ENCODE data around the gene PTRHD1. TPM values are rescaled to one million over a fixed set of nuclear protein-coding genes. Genes with fewer than 3 reads are reported as not detected.

Gene PTRHD1
- total and polyA plus RNA-seq, 10 of the 15 experiments (the other 5 are each of a cell fraction or from before 2014, with no cell fraction given), result 15.9 to 64.2 (median 45.0) TPM

- TF ChIP-seq NR2F1 (conservative IDR thresholded peaks at IDR 0.05) (no peak), TCF12 (IDR thresholded peaks at IDR 0.05; ENCODE audit: low read depth, low read length) (no peak), CTCF (IDR thresholded peaks at IDR 0.05 in 2 of 3, conservative IDR thresholded peaks at IDR 0.05 in 1 of 3; ENCODE audit: control insufficient read depth in 2 of 3, extremely low read depth in 1 of 3, insufficient read depth in 1 of 3, low read depth in 3 of 3, low read length in 3 of 3) (no peak), E2F8 (IDR thresholded peaks at IDR 0.05; ENCODE audit: low read depth, partially characterized antibody) (no peak), POLR2AphosphoS5 (IDR thresholded peaks at IDR 0.05; ENCODE audit: low read length) (no peak), CUX1 (IDR thresholded peaks at IDR 0.05; ENCODE audit: insufficient replicate concordance, low read depth, low read length) (no peak), FOXK2 (IDR thresholded peaks at IDR 0.05) (no peak), HCFC1 (IDR thresholded peaks at IDR 0.05; ENCODE audit: low read length) (no peak), IRF4 (IDR thresholded peaks at IDR 0.05; ENCODE audit: low read depth, low read length) (no peak), SMC3 (IDR thresholded peaks at IDR 0.05; ENCODE audit: borderline replicate concordance, low read length) (no peak), FOXM1 (IDR thresholded peaks at IDR 0.05; ENCODE audit: low read depth, low read length) (no peak), BCL11A (IDR thresholded peaks at IDR 0.05; ENCODE audit: low read depth, low read length) (no peak), MEF2B (IDR thresholded peaks at IDR 0.05; ENCODE audit: partially characterized antibody, poor library complexity, severe bottlenecking) (no peak)
- Histone ChIP-seq H4K20me1 (ENCODE audit: control insufficient read depth, insufficient read depth) (no peaks in the 10 kb centered on the region), H3K4me3 (no peak overlapping the region), H3K27ac (ENCODE audit: control insufficient read depth, insufficient read depth) (no peak overlapping the region), H3K79me2 (ENCODE audit: control insufficient read depth, insufficient read depth, low read length) (no peaks in the 10 kb centered on the region), H3K27me3 (replicated peaks in 1 of 2; ENCODE audit: control insufficient read depth in 2 of 2, insufficient read depth in 2 of 2, low read length in 1 of 2) (no peaks in the 10 kb centered on the region), H2AFZ (ENCODE audit: control insufficient read depth, low read depth, low read length) (no peak overlapping the region), H3K9ac (ENCODE audit: control insufficient read depth, insufficient read depth, low read length) (no peak overlapping the region), H3K36me3 (ENCODE audit: control insufficient read depth in 2 of 2, insufficient read depth in 2 of 2, low read length in 1 of 2) (peaks cover 2 to 5% of the 10 kb centered on the region in 2 experiments; a peak in 3 of 4 replicates), H3K4me1 (ENCODE audit: control insufficient read depth, insufficient read depth, low read length) (0 out of 2 replicates have a peak, but pooled peaks cover 6% of the 10 kb centered on the region), H3K4me2 (ENCODE audit: control insufficient read depth, insufficient read depth) (no peak overlapping the region), H3K9me3 (replicated peaks; ENCODE audit: control insufficient read depth, insufficient read depth, low read length) (no peaks in the 10 kb centered on the region)
- no peak for FAIRE-seq
- ChIA-PET CTCF (interaction anchor here (0.7 to 2.2 kb wide), 3 partner anchors 15 to 267 kb away, joined by 3 to 5 read pairs (median 3); no protein-coding TSS in a partner anchor), SMC1A (ENCODE audit: uncharacterized antibody, unreplicated experiment) (interaction anchor here (1.1 kb wide), 1 partner anchor 329 kb away, joined by 3 read pairs; no protein-coding TSS in a partner anchor), RAD21 (ENCODE audit: unreplicated experiment) (interaction anchor here (1.0 kb wide), 1 partner anchor 340 kb away, joined by 3 read pairs; no protein-coding TSS in a partner anchor), POLR2A (no interaction called here)
- no peak for DNase-seq (ENCODE audit: low read depth, low spot score)
- in situ Hi-C loops (cut with MboI) (no loop called here), intact Hi-C loops (cut with micrococcal nuclease; ENCODE audit: unreplicated experiment) (no loop called here)
- BruUV-seq (replicated peaks), result no TSS peak
- WGBS (ENCODE audit: insufficient coverage, insufficient replicate concordance, low lambda C conversion rate, missing lambda C conversion rate), result 98% methylated on average over 2 of the region's 2 CpGs
- no peak for ATAC-seq
Measured at GRCh38 chr2:24762518-24762917, 30.7 kb downstream of the PTRHD1 start.
